Keratinocyte (primary cell): ENCODE data around the gene JUP. TPM values are rescaled to one million over a fixed set of nuclear protein-coding genes. Genes with fewer than 3 reads are reported as not detected.

Experiments used
- DNase-seq: peaks from one replicate; pipeline ENCODE4 v3.0.0-alpha.2; 2011; ENCODE audit warnings: low read depth, missing footprints, low spot score
- FAIRE-seq: peaks from 2 replicates; lab custom pipeline; 2011; peaks lifted over from hg19 to GRCh38; lab: Jason Lieb, UNC
- H2AFZ ChIP-seq: 2 replicates; pipeline ENCODE4 v1.6.0; 2012; ENCODE audit warnings: low read length, control low read depth, inconsistent platforms; ENCODE audit not compliant: control insufficient read depth
- H3K27ac ChIP-seq: 2 replicates; pipeline ENCODE4 v1.5.1; 2011; ENCODE audit warnings: low read length; ENCODE audit not compliant: control insufficient read depth, insufficient read depth
- H3K27me3 ChIP-seq: 3 replicates; pipeline ENCODE4 v1.6.0; 2011; ENCODE audit warnings: low read length; ENCODE audit not compliant: control insufficient read depth, insufficient read depth; ENCODE audit errors: extremely low read depth
- H3K36me3 ChIP-seq, 2 experiments: 2 replicates in 1 of 2; 3 replicates in 1 of 2; pipeline ENCODE4 v1.5.1; 2011; ENCODE audit warnings: low read length in 2 of 2, mild to moderate bottlenecking in 1 of 2; ENCODE audit not compliant: control insufficient read depth in 2 of 2, insufficient read depth in 2 of 2; ENCODE audit errors: extremely low read depth in 1 of 2
- H3K4me1 ChIP-seq: 3 replicates; pipeline ENCODE4 v1.5.1; 2011; ENCODE audit warnings: low read length; ENCODE audit not compliant: control insufficient read depth, insufficient read depth; ENCODE audit errors: extremely low read depth
- H3K4me2 ChIP-seq: 3 replicates; pipeline ENCODE4 v1.6.0; 2011; ENCODE audit warnings: low read depth, low read length; ENCODE audit not compliant: control insufficient read depth, insufficient read depth; ENCODE audit errors: extremely low read depth
- H3K4me3 ChIP-seq, 3 experiments: fragments of 200-600 bp in 1 of 3; sonication (generic) in 1 of 3; 2 replicates in 2 of 3; 3 replicates in 1 of 3; pipeline ENCODE4 v1.5.1; 2011 to 2016; ENCODE audit warnings: low read length in 3 of 3, mild to moderate bottlenecking in 3 of 3, control low read depth in 2 of 3, inconsistent platforms in 1 of 3, low read depth in 1 of 3, mixed read lengths in 1 of 3, mixed run types in 1 of 3, moderate library complexity in 1 of 3; ENCODE audit not compliant: control insufficient read depth in 2 of 3, insufficient read depth in 2 of 3; ENCODE audit errors: extremely low read depth in 1 of 3
- H3K79me2 ChIP-seq: 2 replicates; pipeline ENCODE4 v1.6.0; 2012; ENCODE audit warnings: low read length; ENCODE audit not compliant: control insufficient read depth, insufficient read depth
- H3K9ac ChIP-seq: 3 replicates; pipeline ENCODE4 v1.6.0; 2011; ENCODE audit warnings: low read length; ENCODE audit not compliant: control insufficient read depth, insufficient read depth; ENCODE audit errors: extremely low read depth
- H3K9me1 ChIP-seq: 3 replicates; pipeline ENCODE4 v1.6.0; 2011; ENCODE audit warnings: low read length; ENCODE audit not compliant: control insufficient read depth, insufficient read depth; ENCODE audit errors: extremely low read depth
- H3K9me3 ChIP-seq: 2 replicates; pipeline ENCODE4 v1.5.1; 2012; ENCODE audit warnings: low read depth, low read length; ENCODE audit not compliant: control insufficient read depth
- H4K20me1 ChIP-seq: 3 replicates; pipeline ENCODE4 v1.6.0; 2011; ENCODE audit warnings: low read length; ENCODE audit not compliant: control insufficient read depth, insufficient read depth; ENCODE audit errors: extremely low read depth
- CTCF ChIP-seq, 3 experiments: IDR thresholded peaks in 1 of 3; conservative IDR thresholded peaks in 1 of 3; optimal IDR thresholded peaks in 1 of 3; 2 replicates in 2 of 3; 3 replicates in 1 of 3; pipeline versions ENCODE3 to v1.5.1; 2011; ENCODE audit warnings: low read length in 3 of 3, mild to moderate bottlenecking in 3 of 3, moderate library complexity in 2 of 3, control low read depth in 1 of 3, inconsistent platforms in 1 of 3; ENCODE audit not compliant: insufficient read depth in 2 of 3; ENCODE audit errors: extremely low read depth in 1 of 3
- EZH2 ChIP-seq: IDR thresholded peaks from one replicate; pipeline ENCODE4 v1.6.1; 2012; ENCODE audit warnings: inconsistent platforms, mild to moderate bottlenecking, low read length, moderate library complexity
- dilution Hi-C: fragments of 300-500 bp; cut with MboI; formaldehyde crosslinking; loops from one replicate; pipeline ENCODE4 v1.7.0; 2020; ENCODE audit warnings: low sequenced_read_pairs; ENCODE audit not compliant: extremely low pct_ligation_motif_present
- polyA plus RNA-seq, 5 experiments: library from polyadenylated mRNA; depleted of rRNA in 3 of 5; stranded (reverse) in 3 of 5; stranded (forward) in 1 of 5; unstranded in 1 of 5; fragments of >200 nt; gene quantifications; 1 replicate in 1 of 5; 2 replicates in 3 of 5; 3 replicates in 1 of 5; pipeline versions ENCODE4 v1.2.1 to v1.2.3, GENCODE V29; 2011 to 2012; ENCODE audit warnings: missing spikeins in 2 of 5, low read depth in 1 of 5, low replicate concordance in 1 of 5

The JUP gene
- polyA plus RNA-seq, 1 donor (not counting 4 experiments of a cell fraction or from before 2014, with no cell fraction given) = 152 TPM

DNA sequence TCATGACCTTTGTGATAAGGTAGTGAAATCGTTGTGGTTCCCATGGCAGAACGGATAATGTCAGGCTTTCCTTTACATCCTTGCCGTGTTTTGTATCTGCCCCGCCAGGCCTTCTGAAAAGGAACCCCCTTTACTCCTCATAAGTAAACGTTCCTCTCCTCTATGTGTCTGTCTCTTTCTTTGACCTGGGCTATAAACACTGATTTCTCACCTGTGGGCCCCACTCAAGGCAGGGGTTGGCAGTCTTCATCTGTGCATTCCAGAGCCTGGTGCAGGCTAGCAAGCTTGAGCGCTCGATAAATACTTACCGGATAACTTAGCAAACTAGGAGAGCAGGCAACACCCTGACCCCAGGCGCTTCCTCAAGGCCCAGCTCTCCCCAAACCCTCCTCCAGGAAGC is 44.8 kb downstream of the JUP start:
- no peaks in the 10 kb centered on the region for H3K27me3 ChIP-seq
- peaks cover 6% of the 10 kb centered on the region for H3K9me1 ChIP-seq
- H4K20me1 ChIP-seq = no peaks in the 10 kb centered on the region
- H3K4me1 ChIP-seq = peaks cover 45% of the 10 kb centered on the region
- H3K4me3 ChIP-seq = no peak overlapping the region
- no peaks in the 10 kb centered on the region for H3K79me2 ChIP-seq
- FAIRE-seq (no peak), DNase-seq (no peak)
- no peak overlapping the region for H2AFZ ChIP-seq
- H3K27ac ChIP-seq = no peak overlapping the region
- no peaks in the 10 kb centered on the region for H3K9me3 ChIP-seq
- dilution Hi-C loops = no loop called here
- TF ChIP-seq CTCF (optimal IDR thresholded peaks at IDR 0.05 in 1 of 3, IDR thresholded peaks at IDR 0.05 in 1 of 3, conservative IDR thresholded peaks at IDR 0.05 in 1 of 3; ENCODE audit: extremely low read depth in 1 of 3, insufficient read depth in 2 of 3, low read length in 3 of 3) = no peak
- no peak for TF ChIP-seq EZH2
- H3K36me3 ChIP-seq = no peaks in the 10 kb centered on the region
- no peak overlapping the region for H3K9ac ChIP-seq
- no peak overlapping the region for H3K4me2 ChIP-seq

DNA sequence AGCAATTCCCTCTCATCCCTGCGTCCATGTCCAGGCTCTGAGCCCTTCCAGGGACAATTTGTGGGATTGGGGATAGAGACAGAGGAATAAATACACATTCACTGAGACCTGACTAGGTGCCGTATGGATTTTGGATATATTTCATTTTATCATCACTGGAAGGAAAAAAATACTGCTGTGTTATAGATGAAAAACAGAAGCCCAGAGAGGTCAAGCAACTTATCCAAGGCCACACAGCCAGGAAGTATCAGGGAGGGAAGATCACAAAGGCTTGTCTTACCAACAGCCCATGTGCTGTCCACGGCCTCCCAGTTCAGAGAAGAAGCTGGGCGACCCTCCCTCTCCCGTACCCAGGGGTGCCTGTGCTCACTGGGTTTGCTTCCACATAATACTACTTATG is 46.0 kb downstream of the JUP start:
- Histone ChIP-seq H3K4me1 (peaks cover 45% of the 10 kb centered on the region), H3K27ac (peak overlapping the region; percentile 95), H3K9me3 (no peaks in the 10 kb centered on the region), H3K27me3 (peaks cover 8% of the 10 kb centered on the region), H3K9me1 (peaks cover 6% of the 10 kb centered on the region), H3K4me3 (no peak overlapping the region), H2AFZ (no peak overlapping the region), H3K9ac (peak overlapping the region; percentile 67), H3K36me3 (no peaks in the 10 kb centered on the region), H4K20me1 (no peaks in the 10 kb centered on the region), H3K79me2 (no peaks in the 10 kb centered on the region), H3K4me2 (peak overlapping the region; percentile 52)
- dilution Hi-C loops = no loop called here
- FAIRE-seq = no peak
- TF ChIP-seq EZH2 = no peak
- no peak for DNase-seq
